HEK293T (cell line): Measurements from ENCODE around the gene SOX13.

Experiments used
- CTCF ChIA-PET: fragments of 350-600 bp; formaldehyde crosslinking; extraction: SDS; loops from one replicate; lab custom pipeline; 2021; ENCODE audit warnings: antibody characterized with exemption, inconsistent platforms; lab: Yijun Ruan, JAX
- POLR2A ChIA-PET: fragments of 350-600 bp; formaldehyde crosslinking; extraction: SDS; loops from one replicate; lab custom pipeline; 2020; ENCODE audit warnings: antibody characterized with exemption, inconsistent platforms; lab: Yijun Ruan, JAX
- DNase-seq: peaks from one replicate; pipeline ENCODE4 v3.0.0; 2012; ENCODE audit warnings: mixed read lengths; ENCODE audit errors: extremely low spot score
- ARNT ChIP-seq: fragments of 450-650 bp; IDR thresholded peaks from 2 replicates; pipeline ENCODE4 v1.6.1; 2017; ENCODE audit warnings: mild to moderate bottlenecking
- BHLHE40 ChIP-seq: fragments of 450-650 bp; IDR thresholded peaks from 2 replicates; pipeline ENCODE4 v1.6.1; 2016; ENCODE audit warnings: mild to moderate bottlenecking, moderate library complexity, borderline replicate concordance
- CTBP1 ChIP-seq: fragments of 450-650 bp; IDR thresholded peaks from 2 replicates; pipeline ENCODE4 v1.6.1; 2016; ENCODE audit warnings: borderline replicate concordance
- ELF4 ChIP-seq: fragments of 450-650 bp; IDR thresholded peaks from 2 replicates; pipeline ENCODE4 v1.6.1; 2017; ENCODE audit warnings: antibody characterized with exemption
- FOXA1 ChIP-seq: fragments of 450-650 bp; IDR thresholded peaks from 2 replicates; pipeline ENCODE4 v1.6.1; 2016; ENCODE audit warnings: mild to moderate bottlenecking
- FOXK2 ChIP-seq: fragments of 450-650 bp; IDR thresholded peaks from 2 replicates; pipeline ENCODE4 v1.6.1; 2016; ENCODE audit warnings: mild to moderate bottlenecking
- FOXM1 ChIP-seq: fragments of 450-650 bp; IDR thresholded peaks from 2 replicates; pipeline ENCODE4 v1.6.1; 2017; ENCODE audit warnings: mild to moderate bottlenecking, borderline replicate concordance
- HDGF ChIP-seq: fragments of 450-650 bp; IDR thresholded peaks from 2 replicates; pipeline ENCODE4 v1.6.1; 2017; ENCODE audit warnings: antibody characterized with exemption, borderline replicate concordance
- L3MBTL2 ChIP-seq: fragments of 450-650 bp; conservative IDR thresholded peaks from 2 replicates; pipeline ENCODE4 v1.6.1; 2016; ENCODE audit warnings: mild to moderate bottlenecking
- LEF1 ChIP-seq: fragments of 450-650 bp; IDR thresholded peaks from 2 replicates; pipeline ENCODE4 v1.6.1; 2017; ENCODE audit warnings: mild to moderate bottlenecking, borderline replicate concordance
- NFRKB ChIP-seq: fragments of 450-650 bp; IDR thresholded peaks from 2 replicates; pipeline ENCODE4 v1.6.1; 2016; ENCODE audit warnings: mild to moderate bottlenecking, moderate library complexity
- SP1 ChIP-seq: fragments of 450-650 bp; IDR thresholded peaks from 2 replicates; pipeline ENCODE4 v1.6.1; 2017
- SUZ12 ChIP-seq: fragments of 450-650 bp; IDR thresholded peaks from 2 replicates; pipeline ENCODE4 v1.6.1; 2016; ENCODE audit warnings: mild to moderate bottlenecking
- TARDBP ChIP-seq: fragments of 450-650 bp; IDR thresholded peaks from 2 replicates; pipeline ENCODE4 v1.6.1; 2016
- ZNF384 ChIP-seq: fragments of 450-650 bp; IDR thresholded peaks from 2 replicates; pipeline ENCODE4 v1.6.1; 2016
- TF ChIP-seq, protein P1 (sequence below): fragments of 450-650 bp; IDR thresholded peaks from 2 replicates; pipeline ENCODE4 v1.6.1; 2016

Gene SOX13

DNA sequence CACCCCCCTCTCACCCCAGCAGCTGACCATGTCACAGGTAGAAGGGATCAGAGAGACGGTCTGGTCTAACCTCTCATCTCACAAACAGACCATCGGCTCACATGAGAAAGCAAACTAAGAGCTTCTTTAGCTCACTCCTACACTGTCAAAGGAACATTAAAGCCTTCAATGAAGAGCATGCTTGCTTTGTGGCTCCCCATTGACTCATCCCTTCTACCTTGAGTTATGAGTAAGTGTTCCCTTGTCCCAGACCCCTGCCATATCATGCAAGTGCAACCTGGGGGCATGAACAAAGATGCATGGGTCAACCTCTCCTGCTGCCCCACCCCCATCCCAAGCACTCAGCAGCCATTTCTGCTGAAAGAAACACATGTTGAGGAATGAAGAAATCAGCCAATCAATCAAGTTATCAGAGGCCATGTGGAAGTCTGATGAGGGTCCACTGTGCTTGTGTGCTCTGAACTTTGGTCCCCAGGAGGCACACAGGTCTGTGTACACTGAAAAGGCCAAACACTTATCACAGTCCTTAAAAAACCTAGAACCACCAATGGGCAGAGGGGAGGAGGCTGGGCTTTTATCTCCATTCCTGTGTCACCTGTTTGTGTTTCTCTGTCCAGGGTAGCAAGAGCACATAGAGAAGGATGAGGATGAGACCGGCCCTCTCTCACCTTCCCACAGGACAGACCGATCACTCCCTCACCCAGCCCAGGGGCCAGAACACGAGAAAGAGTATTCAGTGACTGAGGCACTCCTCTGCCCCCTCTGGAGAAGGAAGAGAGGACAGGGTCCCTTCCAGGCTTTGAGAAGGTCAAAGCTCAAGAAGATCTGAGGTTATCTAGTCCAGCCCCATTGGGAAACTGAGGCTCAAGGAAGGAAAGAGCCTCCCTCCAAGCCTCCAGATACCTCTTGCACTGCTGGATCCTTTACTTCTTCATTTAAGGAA, 69.4 kb downstream of the SOX13 start:
- ChIA-PET CTCF (interaction anchor here (0.6 to 0.9 kb wide), 2 partner anchors 64 to 283 kb away, joined by 4 read pairs; no protein-coding TSS in a partner anchor), POLR2A (no interaction called here)
- TF ChIP-seq HDGF (no peak), FOXM1 (no peak), CTBP1 (no peak), BHLHE40 (no peak), NFRKB (no peak), ELF4 (no peak)
- DNase-seq = no peak

DNA sequence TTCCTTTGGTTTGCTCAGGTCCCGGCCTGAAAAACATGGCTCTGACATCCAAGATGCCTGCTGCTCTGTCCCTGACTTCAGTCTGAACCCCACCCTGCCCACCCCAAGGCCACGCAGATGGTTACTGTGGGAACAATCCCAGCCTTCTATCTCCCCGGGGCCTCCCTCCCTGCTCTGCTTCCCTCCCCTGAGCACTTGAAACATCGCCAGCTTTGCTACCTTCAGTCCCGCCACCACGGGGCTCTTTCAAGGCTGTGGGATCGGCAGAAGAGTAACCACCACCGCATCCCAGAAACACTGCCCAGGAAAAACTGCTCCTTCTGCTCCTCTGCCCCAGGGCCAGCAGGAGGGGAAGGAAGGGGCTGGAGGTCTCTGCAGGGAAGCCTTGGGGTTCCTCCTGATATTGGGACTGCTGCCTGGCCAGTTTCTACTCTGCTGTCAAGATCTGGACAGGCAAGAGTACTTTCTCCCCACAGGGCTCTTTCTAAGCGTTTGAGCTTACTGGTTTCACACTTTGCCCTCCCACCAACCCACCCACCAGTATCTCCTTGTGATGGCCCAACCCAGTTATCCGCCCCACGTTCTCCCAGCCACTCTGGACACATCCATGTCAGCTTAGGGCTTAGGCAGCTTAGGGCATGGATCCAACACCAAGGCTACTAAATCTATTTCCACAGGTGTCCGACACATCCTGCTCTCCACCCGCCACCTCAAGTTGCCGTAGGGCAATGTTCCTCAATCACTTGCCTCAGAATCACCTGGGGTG, 70.5 kb downstream of the SOX13 start:
- ChIA-PET CTCF (interaction anchor here (0.6 kb wide), 1 partner anchor 62 kb away, joined by 4 read pairs; no protein-coding TSS in a partner anchor), POLR2A (no interaction called here)
- TF ChIP-seq BHLHE40 (no peak), ARNT (no peak), FOXM1 (no peak), FOXK2 (no peak), SUZ12 (no peak), NFRKB (no peak), ELF4 (no peak), FOXA1 (no peak), LEF1 (no peak)
- no peak for DNase-seq

DNA sequence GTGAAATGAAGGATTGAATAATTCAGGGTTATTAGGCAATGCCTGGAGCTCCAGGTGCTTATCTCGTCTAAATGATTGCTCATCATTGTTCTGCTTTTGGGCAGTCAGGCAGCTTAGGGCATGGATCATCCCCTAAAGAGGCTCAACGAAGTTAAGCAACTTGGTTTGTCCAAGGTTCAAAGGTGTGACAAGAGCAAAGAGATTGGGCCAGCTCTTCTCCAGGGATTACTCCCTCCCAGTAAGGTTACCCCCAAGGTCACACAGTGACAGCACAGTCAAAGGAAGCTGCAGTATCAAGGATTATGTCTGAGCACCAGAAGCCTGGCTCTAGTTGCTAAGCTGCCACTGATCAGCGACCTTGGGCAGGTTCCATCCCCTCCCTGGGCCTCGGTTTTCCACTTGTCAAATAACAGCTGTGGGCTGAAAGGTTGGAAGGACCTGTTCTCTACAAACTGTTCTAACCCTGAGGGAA, 72.2 kb downstream of the SOX13 start:
- POLR2A ChIA-PET = no interaction called here
- no peak for DNase-seq
- CTCF ChIA-PET = no interaction called here
- TF ChIP-seq L3MBTL2 (no peak), FOXK2 (no peak), ZNF384 (no peak), NFRKB (no peak), LEF1 (no peak), SUZ12 (no peak), FOXA1 (no peak), ELF4 (no peak), HDGF (no peak), ARNT (no peak), TARDBP (no peak), CTBP1 (no peak)

DNA sequence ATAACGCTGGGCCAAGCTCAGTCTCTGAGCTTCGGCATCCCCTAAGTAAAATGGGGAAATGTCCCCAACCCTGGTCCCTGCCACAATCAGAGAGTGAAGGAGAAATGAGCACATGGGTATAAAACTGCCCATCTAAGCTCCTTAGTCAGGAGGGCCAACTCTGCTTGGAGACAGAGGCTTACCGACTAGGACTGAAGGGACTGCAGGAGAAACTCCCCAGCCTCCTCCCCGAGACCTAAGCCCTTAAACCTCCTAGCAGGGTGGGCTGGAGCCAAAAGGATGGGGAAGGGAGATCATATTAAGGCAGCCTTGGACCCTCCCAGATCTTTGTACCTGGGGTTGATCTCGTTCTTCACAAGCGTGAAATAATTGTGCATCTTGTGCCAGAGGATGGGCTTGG, 73.4 kb downstream of the SOX13 start:
- POLR2A ChIA-PET = no interaction called here
- CTCF ChIA-PET = no interaction called here
- TF ChIP-seq TARDBP (no peak), ARNT (no peak)
- DNase-seq = no peak

DNA sequence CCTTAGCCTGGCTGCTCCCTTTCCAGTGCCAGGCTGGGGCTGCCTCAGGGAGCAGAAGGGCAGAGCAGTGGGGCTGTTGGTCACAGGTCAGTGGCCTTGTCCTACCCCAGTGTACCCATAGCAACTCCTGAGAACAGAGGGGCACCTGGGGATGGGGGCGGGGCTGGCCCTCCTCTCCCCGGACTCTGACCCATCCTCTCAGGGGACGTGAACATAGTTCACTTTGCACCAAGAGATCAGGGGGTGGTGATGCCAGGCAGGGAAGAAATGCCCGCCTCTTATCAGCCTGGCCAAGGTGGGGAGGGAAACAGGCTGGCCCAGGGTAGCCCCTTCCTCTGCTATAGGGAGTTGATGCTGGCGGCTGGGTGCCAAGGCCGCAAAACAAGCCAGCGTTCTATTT, 74.0 kb downstream of the SOX13 start:
- no peak for DNase-seq
- TF ChIP-seq LEF1 (no peak), FOXM1 (no peak), NFRKB (no peak), BHLHE40 (no peak), FOXK2 (no peak)
- TF ChIP-seq, protein P1, sequence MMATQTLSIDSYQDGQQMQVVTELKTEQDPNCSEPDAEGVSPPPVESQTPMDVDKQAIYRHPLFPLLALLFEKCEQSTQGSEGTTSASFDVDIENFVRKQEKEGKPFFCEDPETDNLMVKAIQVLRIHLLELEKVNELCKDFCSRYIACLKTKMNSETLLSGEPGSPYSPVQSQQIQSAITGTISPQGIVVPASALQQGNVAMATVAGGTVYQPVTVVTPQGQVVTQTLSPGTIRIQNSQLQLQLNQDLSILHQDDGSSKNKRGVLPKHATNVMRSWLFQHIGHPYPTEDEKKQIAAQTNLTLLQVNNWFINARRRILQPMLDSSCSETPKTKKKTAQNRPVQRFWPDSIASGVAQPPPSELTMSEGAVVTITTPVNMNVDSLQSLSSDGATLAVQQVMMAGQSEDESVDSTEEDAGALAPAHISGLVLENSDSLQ = no peak
- ChIA-PET POLR2A (no interaction called here), CTCF (no interaction called here)

DNA sequence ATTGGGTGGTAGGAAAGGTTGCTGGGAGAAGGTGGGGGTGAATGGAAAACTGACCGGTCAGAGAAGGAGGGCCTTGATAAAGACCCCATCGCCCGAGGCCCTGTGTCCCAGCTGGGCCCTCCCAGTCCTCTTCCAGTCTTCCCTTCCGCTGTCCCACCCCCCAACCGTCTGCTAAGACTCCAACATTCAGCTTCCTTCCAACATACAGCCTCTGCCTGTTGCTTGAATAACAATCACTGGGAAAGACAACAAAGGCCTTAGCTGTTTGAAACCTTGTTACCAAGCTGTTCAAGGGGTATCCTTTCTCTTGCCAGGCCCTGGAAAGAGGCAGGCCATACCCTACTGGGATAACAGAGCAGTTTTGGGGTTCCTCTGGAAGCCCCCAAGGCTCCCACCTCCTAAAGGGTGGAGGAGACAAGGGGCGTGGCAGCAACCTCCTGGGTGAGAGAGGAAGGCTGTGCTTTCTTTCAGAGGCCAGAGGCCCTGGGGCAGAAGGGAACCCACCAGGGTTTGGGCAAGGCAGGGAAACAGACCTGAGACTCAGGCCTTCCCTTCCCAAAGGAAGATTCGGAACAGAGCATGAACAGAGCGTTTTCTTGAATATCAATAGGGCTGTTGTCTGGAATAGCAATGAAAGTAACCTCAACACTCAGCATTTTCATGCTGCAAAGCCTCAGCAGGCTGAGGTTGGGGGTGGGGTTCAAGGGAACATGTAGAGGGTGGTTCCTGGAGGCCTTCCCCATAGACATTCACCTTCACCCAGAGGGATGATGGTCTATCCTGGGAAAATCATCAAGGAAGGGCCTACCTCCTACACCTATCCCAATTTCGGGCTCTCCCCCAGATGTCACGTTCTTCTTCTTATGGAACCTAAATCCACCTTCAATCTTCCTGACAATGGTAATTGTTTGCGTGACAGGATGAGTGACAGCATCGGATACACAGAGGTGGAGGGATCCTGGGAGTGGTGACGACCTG, 74.8 kb downstream of the SOX13 start:
- ChIA-PET POLR2A (no interaction called here), CTCF (interaction anchor here (0.6 kb wide), 1 partner anchor 267 kb away, joined by 4 read pairs; no protein-coding TSS in a partner anchor)
- TF ChIP-seq ARNT (no peak), BHLHE40 (no peak), SUZ12 (no peak), ZNF384 (no peak), FOXK2 (no peak), LEF1 (no peak), HDGF (no peak), TARDBP (no peak), CTBP1 (no peak), ELF4 (no peak), L3MBTL2 (no peak), SP1 (no peak), FOXM1 (no peak), FOXA1 (no peak), NFRKB (no peak)
- TF ChIP-seq, protein P1 = no peak
- DNase-seq = no peak
